ENCODE measurements around the gene CTCF.

GRCh38 chr16:67650023-67650422 lies 87.7 kb downstream of the CTCF start:
- no peak for TF ChIP-seq ZBTB7A (IDR thresholded peaks at IDR 0.05; ENCODE audit: low read depth)
- TF ChIP-seq REST (IDR thresholded peaks at IDR 0.05; ENCODE audit: low read depth): no peak
- no peak for TF ChIP-seq RAD21 (IDR thresholded peaks at IDR 0.05; ENCODE audit: low read depth)
- TF ChIP-seq EP300 (IDR thresholded peaks at IDR 0.05; ENCODE audit: borderline replicate concordance): no peak
- TF ChIP-seq TEAD4 (IDR thresholded peaks at IDR 0.05): no peak
- TF ChIP-seq FOXM1 (IDR thresholded peaks at IDR 0.05; ENCODE audit: borderline replicate concordance, low read depth): no peak
- TF ChIP-seq USF1 (IDR thresholded peaks at IDR 0.05): no peak

Data from Ishikawa (cell line).